Hippocampal formation (tissue), 2 donors: ENCODE data around the gene JAM3.
"Not testable (repeated sequence)": the region's sequence is repeated elsewhere in the genome, so short reads cannot be mapped to it uniquely, and the experiment has no call there.

ENCODE experiments used
- DNase-seq, 2 donors: peaks; one replicate each; lab custom pipeline; 2025; lab: John Stamatoyannopoulos, UW

Gene JAM3

DNA sequence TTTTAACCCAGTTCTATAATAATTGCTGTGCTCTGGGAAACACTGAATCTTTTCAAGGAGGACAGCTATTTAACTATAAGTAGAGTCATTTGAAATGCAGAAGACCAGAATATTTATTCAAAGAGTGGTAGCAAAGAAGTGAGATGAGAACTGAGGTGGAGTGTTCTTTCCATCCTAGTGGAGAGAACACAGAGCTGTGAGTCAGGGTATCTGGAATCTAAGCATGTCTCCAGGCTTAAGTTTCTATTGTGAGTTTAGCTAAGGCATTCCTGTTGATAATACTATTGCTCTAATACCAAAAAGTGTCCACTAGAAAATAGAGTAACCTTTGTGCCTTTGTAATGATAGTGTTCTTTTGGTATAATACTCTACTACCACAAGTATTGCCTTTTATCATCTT lies 32.4 kb downstream of the JAM3 start:
- no peak for DNase-seq

DNA sequence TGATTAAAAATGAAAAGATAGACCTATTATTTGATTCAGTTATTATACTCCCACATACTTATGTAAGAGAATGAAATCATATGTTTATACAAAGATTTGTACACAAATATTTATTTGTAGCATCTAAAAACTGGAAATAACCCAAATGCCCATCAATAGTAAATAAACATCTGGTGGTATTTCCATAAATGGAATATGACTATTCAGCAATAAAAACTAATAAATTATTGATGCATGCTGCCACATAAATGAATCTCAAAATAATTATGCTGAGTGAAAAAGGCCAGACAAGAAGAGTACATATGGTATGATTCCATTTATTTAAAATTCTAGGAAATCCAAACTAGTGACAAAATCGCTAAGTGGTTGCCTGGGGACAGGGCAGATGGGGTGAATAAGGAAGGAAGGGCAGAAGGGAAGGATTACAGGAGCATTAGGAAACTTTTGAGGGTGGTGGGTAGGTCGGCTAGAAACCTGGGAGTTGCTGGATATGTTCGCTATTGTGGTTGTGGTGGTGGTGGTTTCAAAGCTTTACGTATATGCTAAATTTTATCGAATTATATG lies 41.5 kb downstream of the JAM3 start:
- DNase-seq = no peak

DNA sequence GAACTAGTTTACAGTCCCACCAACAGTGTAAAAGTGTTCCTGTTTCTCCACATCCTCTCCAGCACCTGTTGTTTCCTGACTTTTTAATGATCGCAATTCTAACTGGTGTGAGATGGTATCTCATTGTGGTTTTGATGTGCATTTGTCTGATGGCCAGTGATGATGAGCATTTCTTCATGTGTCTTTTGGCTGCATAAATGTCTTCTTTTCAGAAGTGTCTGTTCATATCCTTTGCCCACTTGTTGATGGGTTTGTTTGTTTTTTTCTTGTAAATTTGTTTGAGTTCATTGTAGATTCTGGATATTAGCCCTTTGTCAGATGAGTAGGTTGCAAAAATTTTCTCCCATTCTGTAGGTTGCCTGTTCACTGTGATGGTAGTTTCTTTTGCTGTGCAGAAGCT lies 44.9 kb downstream of the JAM3 start:
- not testable (repeated sequence) for DNase-seq

DNA sequence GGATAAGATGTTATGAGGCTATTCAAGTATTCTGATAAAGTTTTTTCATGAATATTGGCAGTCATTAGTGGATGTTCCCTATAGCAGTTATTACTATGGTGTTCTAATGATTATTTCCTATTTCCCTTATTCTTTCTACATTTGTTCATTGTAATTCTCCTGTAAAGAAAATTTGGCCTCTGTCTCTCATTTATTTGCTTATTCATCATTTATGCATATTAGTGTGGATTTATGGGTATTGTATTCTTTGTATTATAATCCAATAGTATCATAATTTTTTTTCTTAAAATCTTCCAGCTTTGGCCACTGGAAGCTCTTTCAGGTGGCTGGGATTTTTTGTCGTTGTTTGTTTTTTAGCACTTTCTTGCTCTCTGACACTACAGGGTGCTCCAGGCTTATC lies 47.3 kb downstream of the JAM3 start:
- DNase-seq = no peak

DNA sequence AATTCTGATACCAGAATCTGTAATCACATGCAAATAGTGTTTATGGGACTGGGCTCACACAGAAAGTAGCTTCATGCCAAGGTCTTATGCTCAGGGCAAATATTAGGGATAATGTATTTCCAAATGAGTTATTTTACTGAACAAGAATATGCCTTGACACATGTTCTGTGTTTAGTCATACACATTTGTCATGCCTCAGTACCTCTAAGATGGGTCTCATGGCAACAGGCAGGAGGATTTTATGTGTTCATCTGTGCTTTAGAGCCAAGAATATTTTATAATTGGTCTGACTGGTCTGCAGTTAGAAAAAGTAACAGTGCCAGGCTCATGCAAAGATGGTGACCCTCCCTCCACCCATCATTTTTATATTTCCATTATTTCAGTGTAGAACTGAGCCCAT lies 49.1 kb downstream of the JAM3 start:
- no peak for DNase-seq

DNA sequence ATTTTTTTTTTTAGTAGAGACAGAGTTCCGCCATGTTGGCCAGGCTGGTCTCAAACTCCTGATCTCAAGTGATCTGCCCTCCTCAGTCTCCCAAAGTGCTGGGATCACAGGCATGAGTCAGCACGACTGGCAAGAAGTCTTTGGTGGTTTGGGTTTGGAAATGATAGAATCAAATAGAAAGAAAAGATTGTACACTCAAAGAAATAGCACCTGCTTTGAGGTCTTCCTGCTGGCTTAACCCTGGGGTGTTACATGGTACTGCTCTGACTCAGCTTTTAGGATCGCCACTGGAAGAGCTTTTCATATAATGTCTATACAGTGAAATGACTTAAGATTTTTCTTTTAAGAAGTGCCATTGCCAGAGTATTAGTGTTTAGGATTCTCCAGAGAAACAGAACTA lies 50.2 kb downstream of the JAM3 start:
- no peak for DNase-seq

DNA sequence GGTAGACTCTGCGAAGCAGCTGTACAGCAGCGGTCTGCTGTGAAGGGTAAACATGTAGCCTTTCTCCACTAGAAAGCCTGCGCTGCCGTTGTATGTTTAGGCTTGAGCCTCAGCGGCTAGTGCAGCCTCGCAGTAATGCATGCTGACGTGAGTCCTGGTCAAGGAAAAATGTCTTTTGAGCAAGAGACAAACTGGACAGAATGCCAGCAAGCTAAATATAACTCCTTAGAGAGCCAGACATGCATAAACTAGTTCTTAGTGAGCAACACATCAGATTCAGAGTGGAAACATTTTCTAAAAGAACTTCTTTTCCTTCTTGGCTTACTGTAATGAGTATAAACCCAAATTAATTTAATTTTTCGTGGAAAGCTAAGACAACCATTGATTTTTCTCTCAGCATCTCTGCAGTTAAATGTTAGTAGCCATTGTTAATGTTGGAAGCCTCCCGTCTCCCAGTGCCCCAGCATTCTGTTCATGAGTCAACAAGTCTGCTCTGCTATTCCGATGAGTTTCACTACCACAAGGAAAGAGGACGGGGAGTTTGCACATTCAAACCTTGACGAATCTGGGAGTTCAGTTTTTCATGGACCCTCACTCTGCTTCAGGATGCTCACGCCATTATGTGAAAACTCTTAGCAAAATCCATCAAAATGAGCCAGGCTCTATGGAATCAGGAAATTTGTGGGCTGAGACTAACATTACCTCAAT lies 51.4 kb downstream of the JAM3 start:
- DNase-seq = peak; percentile 35 to 71

DNA sequence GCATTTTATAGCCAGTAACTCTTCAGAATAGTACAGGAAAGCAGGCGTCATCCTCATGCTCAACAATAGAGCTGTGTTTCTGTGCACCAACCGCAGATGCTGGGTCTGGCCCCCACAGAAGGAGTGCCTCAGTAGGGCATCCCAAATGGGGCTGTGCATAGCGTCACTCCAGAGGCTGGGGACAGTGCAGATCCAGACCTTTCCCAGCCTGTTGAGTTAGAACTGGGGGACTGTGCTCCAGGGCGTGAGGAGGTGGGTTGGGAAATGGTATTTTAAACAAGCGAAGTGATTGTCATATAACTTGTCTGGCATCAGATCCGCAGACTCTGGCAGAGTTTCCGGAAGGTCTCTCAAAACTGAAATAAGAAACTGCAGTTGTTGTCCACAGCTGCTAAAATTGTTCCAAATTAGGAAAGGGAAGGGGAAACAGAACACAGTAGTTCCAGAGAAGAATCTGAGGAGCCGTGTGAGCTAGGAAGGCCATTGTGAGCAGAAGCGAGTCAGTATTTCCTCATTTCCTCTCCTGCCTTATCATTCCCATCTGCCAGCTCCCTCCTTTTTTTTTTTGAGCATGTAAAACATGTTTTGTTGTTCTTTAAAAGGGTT lies 52.2 kb downstream of the JAM3 start:
- peak; percentile 71 to 84 for DNase-seq

DNA sequence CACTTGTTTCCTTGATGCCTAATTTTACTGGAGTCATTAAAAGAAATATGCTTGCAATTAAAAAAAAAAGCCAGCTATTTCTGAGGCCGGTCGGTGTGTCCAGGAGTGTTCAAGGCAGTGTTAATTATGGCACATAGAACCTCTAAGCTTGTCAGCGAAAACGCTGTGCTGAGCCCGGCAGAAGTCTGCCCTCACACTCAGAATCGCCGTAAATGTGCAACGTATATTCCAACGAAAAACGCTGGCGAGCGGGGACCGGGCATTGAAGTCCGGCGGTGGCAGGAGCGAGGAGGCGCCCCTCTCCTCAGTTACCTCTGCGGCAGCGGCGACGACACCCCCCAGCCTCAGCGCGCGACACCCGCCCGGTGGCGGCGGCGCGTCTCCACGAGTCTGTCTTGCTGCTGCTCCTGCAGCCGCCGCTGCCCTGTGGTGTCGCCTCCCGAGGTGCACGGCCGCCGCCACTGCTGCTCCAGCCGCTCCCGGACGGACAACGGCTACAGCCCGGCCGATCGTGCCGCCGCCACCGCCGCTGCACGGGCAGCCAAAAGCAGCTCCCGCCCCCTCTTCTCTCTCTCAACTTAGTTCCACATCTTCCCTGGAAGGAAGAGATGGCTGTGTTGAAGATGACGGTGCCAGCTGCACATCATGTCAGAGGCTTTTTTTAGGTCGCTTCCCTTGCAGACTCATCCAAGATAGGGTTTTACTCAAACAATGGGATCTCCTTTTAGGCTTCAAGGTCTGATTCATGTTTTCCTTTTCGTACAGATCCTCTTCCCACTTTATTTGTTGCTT lies 56.0 kb downstream of the JAM3 start:
- peak; percentile 62 to 68 for DNase-seq

DNA sequence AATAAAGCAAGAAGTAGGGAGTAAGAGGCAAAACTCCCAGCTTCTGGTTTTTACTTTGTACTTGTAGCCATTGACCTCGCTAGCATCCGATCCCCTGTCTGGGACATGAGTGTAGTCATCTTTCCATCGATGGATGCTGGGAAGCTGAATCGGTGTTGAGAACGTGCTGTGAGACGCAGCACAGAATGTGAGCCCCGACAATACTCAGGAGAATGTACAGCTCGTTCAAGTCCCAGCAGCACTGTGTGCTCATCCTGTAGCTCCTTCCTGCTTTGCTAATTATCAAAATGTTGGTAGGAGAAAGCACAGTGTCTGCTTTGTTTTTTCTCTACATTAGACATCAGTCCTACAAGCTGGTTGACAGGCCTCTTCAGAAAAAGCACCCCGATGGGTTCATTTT lies 56.6 kb downstream of the JAM3 start:
- DNase-seq = peak; percentile 46

DNA sequence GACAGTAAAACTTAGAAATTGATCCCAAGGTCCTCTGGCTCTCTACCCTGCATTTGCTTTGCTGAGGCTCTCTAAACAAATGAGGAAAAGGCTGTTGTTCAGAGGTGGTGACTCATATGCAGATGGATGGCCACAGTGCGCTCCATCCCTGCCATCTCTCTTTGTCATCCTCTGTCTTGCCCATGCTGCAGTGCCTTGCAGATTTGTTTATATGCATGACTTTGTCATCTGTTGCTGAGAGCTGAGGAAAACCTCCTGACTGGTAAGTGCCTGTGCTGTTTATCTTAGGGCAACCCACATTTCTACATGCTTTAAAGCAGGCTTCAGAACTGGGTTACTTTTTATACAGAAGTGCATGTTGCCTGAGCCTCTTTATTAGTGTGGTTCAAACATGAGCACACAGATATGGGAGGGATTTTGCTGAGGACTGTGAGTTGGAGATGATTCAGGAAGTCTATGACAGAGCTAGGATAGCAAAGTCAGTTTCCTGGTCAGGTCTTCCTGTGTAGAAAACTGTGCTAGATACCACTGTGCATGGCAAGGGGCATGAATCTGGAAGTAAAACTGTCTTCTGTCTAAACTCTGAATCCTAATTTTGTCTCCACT lies 57.4 kb downstream of the JAM3 start:
- DNase-seq = peak; percentile 66 to 90

DNA sequence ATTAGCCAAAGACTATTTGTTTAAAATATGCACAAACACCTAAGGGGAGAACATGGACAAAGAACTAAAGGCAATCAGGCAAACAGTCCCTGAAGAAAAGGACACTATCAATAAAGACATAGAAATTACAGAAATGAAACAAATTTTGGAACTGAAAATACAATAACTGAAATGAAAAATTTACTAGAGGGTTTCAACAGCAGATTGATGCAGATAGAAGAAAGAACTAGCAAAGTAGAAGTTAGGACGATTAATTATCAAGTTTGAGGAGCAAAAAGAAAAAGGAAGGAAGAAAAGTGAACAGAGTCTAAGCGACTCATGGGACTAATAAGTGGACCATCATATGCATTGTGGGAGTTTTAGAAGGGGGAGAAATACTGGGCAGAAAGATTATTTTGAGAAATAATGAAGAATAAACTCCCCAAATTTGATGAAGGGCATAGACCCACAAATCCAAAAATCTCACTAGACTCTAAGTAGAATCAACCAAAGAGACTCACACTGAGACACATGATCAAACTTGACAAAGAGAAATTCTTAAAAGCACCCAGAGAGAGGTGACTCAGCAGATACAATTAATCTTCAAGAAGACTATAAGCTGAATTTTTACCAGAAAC lies 62.9 kb downstream of the JAM3 start:
- DNase-seq = no peak

DNA sequence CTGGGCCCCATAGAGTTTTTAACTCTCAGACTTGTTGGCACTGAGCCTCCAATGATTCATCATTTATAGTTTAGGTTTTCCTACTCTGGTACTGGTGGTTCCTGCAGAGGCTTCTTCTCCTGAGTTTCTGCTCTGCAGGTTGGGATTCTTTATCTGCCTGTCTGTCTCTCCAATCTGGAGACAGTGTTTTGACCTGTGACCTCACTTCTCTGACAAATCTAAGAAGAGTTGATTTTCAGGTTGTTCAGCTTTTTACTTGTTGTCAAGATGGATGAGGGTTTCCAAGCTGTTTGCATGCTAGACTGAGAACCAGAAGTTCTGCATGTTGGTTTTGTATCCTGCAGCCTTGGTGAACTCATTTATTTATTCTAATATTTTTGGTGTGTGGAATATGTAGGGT lies 63.9 kb downstream of the JAM3 start:
- DNase-seq = no peak

DNA sequence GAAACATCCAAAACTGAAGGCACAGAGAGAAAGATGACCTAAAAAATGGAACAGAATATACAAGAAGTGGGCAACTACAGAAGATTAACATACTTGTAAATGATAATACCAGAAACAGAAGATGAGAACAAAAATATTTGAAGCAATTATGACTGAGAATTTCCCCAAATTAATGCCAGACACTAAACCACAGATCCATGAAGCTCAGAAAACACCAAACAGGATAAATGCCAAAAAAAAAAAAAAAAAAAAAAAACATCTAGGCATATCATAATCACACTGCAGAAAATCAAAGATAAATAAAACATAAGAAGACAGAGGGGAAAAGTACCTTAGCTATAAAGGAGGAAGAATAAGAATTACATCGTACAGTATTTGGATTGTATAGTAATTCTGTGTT lies 65.3 kb downstream of the JAM3 start:
- DNase-seq = no peak

DNA sequence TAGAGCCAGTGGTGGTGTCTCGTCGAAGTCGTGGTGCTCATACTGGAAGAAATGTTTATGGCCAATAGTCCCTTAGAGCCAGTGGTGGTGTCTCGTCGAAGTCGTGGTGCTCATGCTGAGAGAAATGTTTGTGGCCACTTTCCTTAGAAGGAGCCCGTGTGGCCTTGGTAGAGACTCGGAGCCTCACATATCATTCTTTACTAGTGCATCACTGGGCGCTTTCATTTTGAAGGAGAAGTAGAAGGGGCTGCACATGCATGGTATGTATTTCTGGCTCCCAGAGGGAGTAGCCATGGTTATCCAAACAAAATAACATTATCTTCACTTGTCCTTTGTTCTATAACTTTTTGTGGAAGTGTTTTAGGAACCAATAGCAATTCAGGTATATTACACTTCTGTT lies 69.5 kb downstream of the JAM3 start:
- DNase-seq = no peak

DNA sequence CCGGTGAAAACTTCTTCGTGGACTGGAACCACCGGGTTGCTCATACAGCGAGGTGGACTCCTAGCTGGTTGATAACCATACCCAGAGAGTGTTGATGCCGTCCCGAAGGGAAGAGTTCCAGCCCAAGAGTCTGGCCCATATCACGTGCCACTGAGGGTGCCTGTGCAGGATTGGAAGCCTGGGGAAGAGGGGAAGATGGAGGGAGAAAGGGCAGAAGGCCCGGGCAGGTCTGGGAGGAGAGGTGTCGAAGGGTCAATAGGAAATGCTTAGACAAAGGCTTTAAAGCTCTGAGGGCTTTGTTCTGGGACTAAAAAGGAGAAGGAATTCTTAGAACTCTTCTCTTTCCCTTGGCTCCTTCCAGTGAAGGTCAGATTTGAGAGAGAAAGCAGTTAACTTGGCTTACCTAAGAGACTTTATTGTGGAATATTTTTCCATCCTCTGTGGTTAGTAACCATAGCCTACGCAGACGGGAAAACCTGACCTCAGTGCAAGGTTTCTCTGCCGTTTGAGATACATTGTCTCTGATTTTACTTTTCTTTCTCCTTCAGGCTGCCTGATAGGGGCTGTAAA lies 70.5 kb downstream of the JAM3 start:
- no peak for DNase-seq

DNA sequence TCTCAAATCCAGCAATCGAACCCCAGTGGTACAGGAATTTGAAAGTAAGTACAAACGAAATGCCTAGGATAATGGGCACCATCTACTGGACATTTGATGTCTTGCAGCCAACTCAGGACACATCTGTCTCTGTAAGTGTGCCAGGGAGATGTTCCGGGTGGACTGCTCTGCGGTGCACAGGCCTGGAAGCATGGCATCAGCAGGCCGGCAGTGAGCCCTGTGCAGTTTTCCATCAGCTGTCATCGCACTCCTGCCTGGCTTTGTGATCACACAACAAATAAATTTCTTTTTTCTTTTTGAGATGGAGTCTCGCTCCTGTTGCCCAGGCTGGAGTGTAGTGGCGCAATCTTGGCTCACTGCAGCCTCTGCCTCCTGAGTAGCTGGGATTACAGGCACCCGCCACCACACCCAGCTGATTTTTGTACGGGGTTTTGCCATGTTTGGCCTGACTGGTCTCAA lies 71.0 kb downstream of the JAM3 start:
- peak; percentile 82 to 95 for DNase-seq

DNA sequence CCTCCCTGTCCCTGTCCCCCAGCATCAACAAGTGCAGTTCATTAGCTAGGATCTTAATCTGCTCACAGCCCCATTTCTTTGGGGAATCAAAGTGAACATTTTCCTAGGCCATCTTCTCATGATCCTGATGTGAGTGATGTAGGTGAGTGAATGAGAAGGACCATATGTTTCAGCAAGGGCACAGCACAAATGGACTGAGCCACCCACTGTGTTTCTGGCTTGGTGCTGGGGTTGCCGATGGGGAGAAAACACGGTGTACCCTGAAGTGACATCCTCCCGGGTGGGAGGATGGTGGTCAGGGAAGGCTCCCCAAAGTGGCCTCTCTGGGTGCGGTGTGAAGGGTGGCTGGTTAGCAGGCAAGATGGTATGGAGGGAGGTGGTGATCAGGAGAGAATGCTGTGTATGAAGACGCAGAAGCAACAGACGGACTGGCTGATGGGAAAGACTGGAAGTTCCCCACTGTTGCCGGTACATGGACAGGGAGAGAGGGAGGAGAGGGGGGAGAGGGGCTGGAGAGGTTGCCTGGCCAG lies 72.2 kb downstream of the JAM3 start:
- no peak for DNase-seq

DNA sequence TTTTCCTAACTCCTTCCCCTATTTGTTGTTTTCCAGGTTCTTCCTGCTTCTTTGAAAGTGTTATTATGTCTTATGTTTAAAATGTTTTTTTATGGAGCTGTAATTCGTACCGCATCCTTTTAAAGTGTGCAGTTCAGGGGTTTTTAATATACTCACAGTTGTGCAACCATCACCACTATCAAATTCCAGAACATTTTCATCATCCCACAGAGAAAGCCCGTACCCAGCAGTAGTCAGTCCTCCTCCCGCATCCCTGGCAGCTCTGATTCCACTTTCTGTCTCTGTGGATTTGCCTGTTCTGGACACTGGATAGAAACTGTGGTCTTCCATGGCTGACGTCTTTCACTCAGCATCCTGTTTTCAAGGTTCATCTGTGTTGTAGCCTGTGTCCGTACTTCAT lies 73.7 kb downstream of the JAM3 start:
- no peak for DNase-seq

DNA sequence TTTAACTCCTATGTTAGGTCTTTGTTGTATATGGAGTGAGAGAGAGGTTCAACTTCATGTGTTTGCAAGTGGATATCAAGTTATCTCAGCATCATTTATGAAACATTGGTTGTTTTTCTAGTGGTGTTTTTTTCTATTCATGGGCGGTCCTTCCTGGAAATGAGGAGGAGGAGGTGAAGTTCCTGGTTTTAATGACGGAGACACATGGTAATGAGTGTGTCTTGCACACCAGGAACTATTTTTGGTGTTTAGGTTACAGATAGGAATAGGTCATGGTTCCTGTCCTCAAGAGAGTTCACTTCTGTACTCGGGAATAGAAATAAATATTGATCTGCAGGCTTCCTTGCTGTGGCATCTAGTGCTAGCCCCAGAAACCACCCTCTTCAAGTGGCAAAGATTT lies 74.9 kb downstream of the JAM3 start:
- DNase-seq = no peak

DNA sequence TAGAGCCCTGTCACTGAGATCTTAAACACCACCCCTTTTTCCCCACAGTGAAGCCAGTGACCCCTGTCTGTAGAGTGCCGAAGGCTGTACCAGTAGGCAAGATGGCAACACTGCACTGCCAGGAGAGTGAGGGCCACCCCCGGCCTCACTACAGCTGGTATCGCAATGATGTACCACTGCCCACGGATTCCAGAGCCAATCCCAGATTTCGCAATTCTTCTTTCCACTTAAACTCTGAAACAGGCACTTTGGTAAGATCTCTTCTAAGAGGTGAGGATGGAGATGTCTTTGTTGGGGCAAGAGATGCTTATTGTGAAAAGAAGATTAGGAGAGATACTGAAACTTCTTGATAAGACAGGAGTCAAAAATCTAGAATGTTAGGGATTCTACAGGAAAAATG lies 75.9 kb downstream of the JAM3 start:
- no peak for DNase-seq
